OCI-LY1 (cell line): ENCODE measurements around the gene RBP3.

ENCODE experiments used
- H2AFZ ChIP-seq: fragments of 200-600 bp; sonication (generic), shearing (Covaris generic); 2 replicates; pipeline ENCODE4 v1.6.0; 2014; ENCODE audit warnings: antibody characterized with exemption, mild to moderate bottlenecking, low read length
- H3F3A ChIP-seq: fragments of 200-600 bp; sonication (generic), shearing (Covaris generic); 2 replicates; pipeline ENCODE4 v1.6.0; 2014; ENCODE audit warnings: mild to moderate bottlenecking, antibody characterized with exemption, low read length, moderate library complexity; ENCODE audit not compliant: insufficient read depth
- H3K27ac ChIP-seq: fragments of 200-600 bp; sonication (generic); 2 replicates; pipeline ENCODE4 v1.5.1; 2014; ENCODE audit warnings: low read length, mixed run types, mild to moderate bottlenecking, low read depth; ENCODE audit not compliant: poor library complexity, severe bottlenecking
- H3K27me3 ChIP-seq: fragments of 200-600 bp; sonication (generic); 2 replicates; pipeline ENCODE4 v1.6.0; 2014; ENCODE audit warnings: antibody characterized with exemption, mild to moderate bottlenecking, low read length, moderate library complexity; ENCODE audit not compliant: insufficient read depth
- H3K36me3 ChIP-seq: fragments of 200-600 bp; sonication (generic); 2 replicates; pipeline ENCODE4 v1.6.1; 2014; ENCODE audit warnings: mild to moderate bottlenecking, antibody characterized with exemption, low read length, moderate library complexity, mixed read lengths; ENCODE audit not compliant: insufficient read depth
- H3K4me1 ChIP-seq: fragments of 200-600 bp; sonication (generic); 2 replicates; pipeline ENCODE4 v1.5.1; 2014; ENCODE audit warnings: mild to moderate bottlenecking, low read length, moderate library complexity; ENCODE audit not compliant: insufficient read depth, severe bottlenecking
- H3K4me2 ChIP-seq: fragments of 200-600 bp; sonication (generic), shearing (Covaris generic); 2 replicates; pipeline ENCODE4 v1.6.1; 2014; ENCODE audit warnings: low read length
- H3K4me3 ChIP-seq: fragments of 200-600 bp; sonication (generic); 2 replicates; pipeline ENCODE4 v1.5.1; 2014; ENCODE audit warnings: low read length, low read depth, mild to moderate bottlenecking, mixed read lengths; ENCODE audit not compliant: poor library complexity, severe bottlenecking
- H3K79me2 ChIP-seq: fragments of 200-600 bp; shearing (Covaris generic); 2 replicates; pipeline ENCODE4 v1.6.1; 2016; ENCODE audit warnings: mixed run types, low read length, mixed read lengths; ENCODE audit not compliant: insufficient read depth
- H3K9ac ChIP-seq: fragments of 200-600 bp; sonication (generic), shearing (Covaris generic); 2 replicates; pipeline ENCODE4 v1.6.1; 2014; ENCODE audit warnings: mild to moderate bottlenecking, low read length, mixed read lengths
- H3K9me2 ChIP-seq: fragments of 200-600 bp; sonication (generic), shearing (Covaris generic); 2 replicates; pipeline ENCODE4 v1.6.1; 2014; ENCODE audit warnings: low read depth, mild to moderate bottlenecking, low read length, mixed read lengths
- H3K9me3 ChIP-seq: fragments of 200-600 bp; shearing (Covaris generic); 2 replicates; pipeline ENCODE4 v1.6.1; 2014; ENCODE audit warnings: low read length, mixed read lengths
- H4K20me1 ChIP-seq: fragments of 200-600 bp; sonication (generic), shearing (Covaris generic); 2 replicates; pipeline ENCODE4 v1.6.0; 2016; ENCODE audit warnings: mild to moderate bottlenecking, low read length; ENCODE audit not compliant: insufficient read depth
- CTCF ChIP-seq: fragments of 200-600 bp; sonication (generic), shearing (Covaris generic); IDR thresholded peaks from 2 replicates; pipeline ENCODE4 v1.5.1; 2017; ENCODE audit warnings: mild to moderate bottlenecking, antibody characterized with exemption, low read length, moderate library complexity, mixed read lengths
- EZH2 ChIP-seq: fragments of 200-600 bp; sonication (generic), shearing (Covaris generic); IDR thresholded peaks from 2 replicates; pipeline ENCODE4 v1.8.0; 2017; ENCODE audit warnings: borderline replicate concordance, mixed run types, mild to moderate bottlenecking, antibody characterized with exemption, low read length, moderate library complexity, mixed read lengths

The RBP3 gene

GRCh38 chr10:47300429-47300931 is 47.7 kb upstream of the RBP3 start:
- H3K36me3 ChIP-seq, result no peaks in the 10 kb centered on the region
- H3K4me1 ChIP-seq, result no peaks in the 10 kb centered on the region
- H3K9ac ChIP-seq, result no peak overlapping the region
- H3K27ac ChIP-seq, result no peak overlapping the region
- H2AFZ ChIP-seq, result no peak overlapping the region
- H3K27me3 ChIP-seq, result no peaks in the 10 kb centered on the region
- no peaks in the 10 kb centered on the region for H3K79me2 ChIP-seq
- H3F3A ChIP-seq, result no peaks in the 10 kb centered on the region
- TF ChIP-seq EZH2, result no peak
- no peak for TF ChIP-seq CTCF
- H3K4me2 ChIP-seq, result no peak overlapping the region
- no peaks in the 10 kb centered on the region for H3K9me3 ChIP-seq
- no peak overlapping the region for H3K4me3 ChIP-seq
- no peaks in the 10 kb centered on the region for H4K20me1 ChIP-seq
- H3K9me2 ChIP-seq, result no peaks in the 10 kb centered on the region

- Histone ChIP-seq H3K9me3 (no peaks in the 10 kb centered on the region), H3K4me2 (no peak overlapping the region), H3K36me3 (no peaks in the 10 kb centered on the region), H3K27ac (no peak overlapping the region), H3K27me3 (no peaks in the 10 kb centered on the region), H3F3A (no peaks in the 10 kb centered on the region), H3K9me2 (no peaks in the 10 kb centered on the region), H3K79me2 (no peaks in the 10 kb centered on the region), H4K20me1 (no peaks in the 10 kb centered on the region), H3K4me3 (no peak overlapping the region), H3K9ac (no peak overlapping the region), H2AFZ (no peak overlapping the region), H3K4me1 (no peaks in the 10 kb centered on the region)
- TF ChIP-seq CTCF, result no peak
- no peak for TF ChIP-seq EZH2
These were observed 46.3 kb upstream of the RBP3 start for GRCh38 chr10:47301833-47302232.

GRCh38 chr10:47303105-47303504 is 45.1 kb upstream of the RBP3 start:
- H3F3A ChIP-seq, result no peaks in the 10 kb centered on the region
- no peaks in the 10 kb centered on the region for H3K9me3 ChIP-seq
- H3K9ac ChIP-seq, result no peak overlapping the region
- H3K27me3 ChIP-seq, result no peaks in the 10 kb centered on the region
- no peak overlapping the region for H3K4me2 ChIP-seq
- no peaks in the 10 kb centered on the region for H4K20me1 ChIP-seq
- no peak overlapping the region for H3K27ac ChIP-seq
- no peak overlapping the region for H2AFZ ChIP-seq
- no peaks in the 10 kb centered on the region for H3K9me2 ChIP-seq
- no peak for TF ChIP-seq EZH2
- TF ChIP-seq CTCF, result no peak
- no peaks in the 10 kb centered on the region for H3K79me2 ChIP-seq
- H3K4me3 ChIP-seq, result no peak overlapping the region
- H3K36me3 ChIP-seq, result no peaks in the 10 kb centered on the region
- no peaks in the 10 kb centered on the region for H3K4me1 ChIP-seq
